Measurements from ENCODE around the gene VEGFB. TPM values are rescaled to one million over a fixed set of nuclear protein-coding genes. Genes with fewer than 3 reads are reported as not detected.

The VEGFB gene
- total and polyA plus RNA-seq, 5 donors, result 290 to 377 (median 341) TPM

DNA sequence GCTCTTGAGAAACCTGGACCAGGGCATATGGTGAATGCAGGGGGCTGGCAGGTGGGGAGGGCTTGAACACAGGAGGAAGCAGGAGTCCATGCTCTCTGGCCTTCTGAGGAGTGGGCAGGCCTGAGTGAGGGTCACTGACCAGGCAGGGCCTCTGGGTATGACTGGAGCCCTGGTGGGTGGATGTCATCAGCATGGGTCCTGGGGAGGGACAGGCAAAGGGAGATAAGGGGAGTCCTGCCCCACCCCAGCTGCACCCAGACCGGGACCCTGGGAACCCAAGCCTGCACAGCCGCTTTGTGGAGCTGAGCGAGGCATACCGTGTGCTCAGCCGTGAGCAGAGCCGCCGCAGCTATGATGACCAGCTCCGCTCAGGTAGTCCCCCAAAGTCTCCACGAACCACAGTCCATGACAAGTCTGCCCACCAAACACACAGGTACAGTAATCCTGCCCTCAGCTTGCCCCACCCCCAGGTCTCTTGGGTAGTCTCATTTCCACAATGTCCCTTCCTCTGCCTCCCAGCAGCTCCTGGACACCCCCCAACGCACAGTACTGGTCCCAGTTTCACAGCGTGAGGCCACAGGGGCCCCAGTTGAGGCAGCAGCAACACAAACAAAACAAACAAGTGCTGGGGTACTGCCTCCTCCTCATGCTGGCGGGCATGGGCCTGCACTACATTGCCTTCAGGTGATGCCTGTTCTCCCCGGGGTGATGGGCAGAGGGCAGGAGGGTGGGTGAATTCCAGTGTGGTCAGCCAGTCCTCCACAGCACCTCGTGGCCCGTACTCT, 2.0 kb upstream of the VEGFB start:
- 86% methylated on average over 15 of the region's 15 CpGs for WGBS
- ATAC-seq (no peak), DNase-seq (peak in 2 of 3 donors; percentile 56 to 59)
- Histone ChIP-seq H3K4me1 (ENCODE audit: control insufficient read depth, insufficient read depth, low read length) (no peaks in the 10 kb centered on the region), H3K4me3 (ENCODE audit: low read length) (no peak overlapping the region), H3K27me3 (ENCODE audit: control insufficient read depth, insufficient read depth) (no peaks in the 10 kb centered on the region), H3K9me3 (ENCODE audit: control insufficient read depth, low read length) (no peaks in the 10 kb centered on the region), H3K27ac (ENCODE audit: low read length) (no peak overlapping the region)
- intact Hi-C loops (cut with DNase I), result no loop called here

DNA sequence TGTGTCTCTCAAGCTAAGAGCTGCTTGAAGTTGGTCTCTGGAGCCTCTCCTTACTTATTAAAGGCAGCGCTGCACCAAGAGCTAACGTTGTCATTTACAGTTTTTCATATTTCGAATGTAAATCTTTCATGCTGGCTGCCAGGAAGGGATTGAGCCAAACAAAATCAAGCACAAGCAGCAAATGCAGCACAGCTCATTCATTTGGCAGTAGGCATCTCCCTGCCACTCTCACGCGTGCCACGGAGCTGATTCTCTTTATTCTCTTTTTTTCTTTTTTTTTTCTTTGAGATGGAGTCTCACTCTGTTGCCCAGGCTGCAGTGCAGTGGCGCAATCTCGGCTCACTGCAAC, 1.4 kb upstream of the VEGFB start:
- Histone ChIP-seq H3K4me3 (ENCODE audit: low read length) (no peak overlapping the region), H3K4me1 (ENCODE audit: control insufficient read depth, insufficient read depth, low read length) (no peaks in the 10 kb centered on the region), H3K27me3 (ENCODE audit: control insufficient read depth, insufficient read depth) (no peaks in the 10 kb centered on the region), H3K27ac (ENCODE audit: low read length) (no peak overlapping the region), H3K9me3 (ENCODE audit: control insufficient read depth, low read length) (no peaks in the 10 kb centered on the region)
- no peak for ATAC-seq
- WGBS, result 87% methylated on average over 8 of the region's 8 CpGs
- intact Hi-C loops (cut with DNase I), result no loop called here
- no peak for DNase-seq

GRCh38 chr11:64234647-64235379, 429 bp downstream of the VEGFB start:
- intact Hi-C loops (cut with DNase I), result loop anchor here in 1 of 4 donors (5.0 kb wide), 1 partner anchor 67 kb away; the partner anchor contains the start of gene CATSPERZ
- ATAC-seq, result peak; percentile 32 to 38
- Histone ChIP-seq H3K27me3 (ENCODE audit: control insufficient read depth, insufficient read depth) (no peaks in the 10 kb centered on the region), H3K4me3 (ENCODE audit: low read length) (peak overlapping the region; percentile 94), H3K4me1 (ENCODE audit: control insufficient read depth, insufficient read depth, low read length) (no peaks in the 10 kb centered on the region), H3K27ac (ENCODE audit: low read length) (peak overlapping the region; percentile 80), H3K9me3 (ENCODE audit: control insufficient read depth, low read length) (no peaks in the 10 kb centered on the region)
- peak; percentile 68 to 88 (median 85) for DNase-seq
- 3% methylated on average over 80 of the region's 80 CpGs for WGBS

DNA sequence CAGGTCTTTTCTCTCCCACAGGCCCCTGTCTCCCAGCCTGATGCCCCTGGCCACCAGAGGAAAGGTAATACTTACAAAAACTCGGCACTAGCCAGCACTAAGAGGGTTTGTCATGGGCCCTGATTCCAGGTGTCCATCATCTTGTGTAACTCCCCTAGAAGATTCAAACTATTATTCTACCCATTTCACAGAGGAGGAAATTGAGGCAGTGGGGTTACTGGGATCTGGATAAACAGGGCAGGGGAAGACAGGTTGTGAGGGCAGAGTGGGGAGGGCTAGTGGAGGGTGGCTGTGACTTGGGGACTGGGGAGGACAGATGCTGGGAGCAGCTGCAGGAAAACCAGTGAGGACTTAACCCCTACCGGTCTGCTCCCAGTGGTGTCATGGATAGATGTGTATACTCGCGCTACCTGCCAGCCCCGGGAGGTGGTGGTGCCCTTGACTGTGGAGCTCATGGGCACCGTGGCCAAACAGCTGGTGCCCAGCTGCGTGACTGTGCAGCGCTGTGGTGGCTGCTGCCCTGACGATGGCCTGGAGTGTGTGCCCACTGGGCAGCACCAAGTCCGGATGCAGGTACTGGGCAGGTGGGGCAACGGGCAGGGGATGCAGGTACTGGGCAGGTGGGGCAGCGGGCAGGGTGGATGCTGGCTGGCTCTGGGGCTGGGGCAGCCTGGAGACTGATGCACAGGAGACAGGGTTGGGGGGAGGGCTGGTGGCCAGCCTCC, 1.2 kb downstream of the VEGFB start:
- Histone ChIP-seq H3K4me1 (ENCODE audit: control insufficient read depth, insufficient read depth, low read length) (peaks cover 3% of the 10 kb centered on the region), H3K27ac (ENCODE audit: low read length) (peak overlapping the region; percentile 80), H3K4me3 (ENCODE audit: low read length) (peak overlapping the region; percentile 94), H3K9me3 (ENCODE audit: control insufficient read depth, low read length) (no peaks in the 10 kb centered on the region), H3K27me3 (ENCODE audit: control insufficient read depth, insufficient read depth) (no peaks in the 10 kb centered on the region)
- intact Hi-C loops (cut with DNase I), result loop anchor here in 1 of 4 donors (5.0 kb wide), 1 partner anchor 67 kb away; the partner anchor contains the start of gene CATSPERZ
- 83% methylated on average over 12 of the region's 12 CpGs for WGBS
- DNase-seq, result peak in 2 of 3 donors; percentile 59 to 60
- ATAC-seq, result no peak

GRCh38 chr11:64237484-64237951, 3.1 kb downstream of the VEGFB start:
- ATAC-seq (no peak), DNase-seq (peak in 2 of 3 donors; percentile 58 to 66)
- Histone ChIP-seq H3K9me3 (ENCODE audit: control insufficient read depth, low read length) (no peaks in the 10 kb centered on the region), H3K27ac (ENCODE audit: low read length) (no peak overlapping the region), H3K27me3 (ENCODE audit: control insufficient read depth, insufficient read depth) (no peaks in the 10 kb centered on the region), H3K4me1 (ENCODE audit: control insufficient read depth, insufficient read depth, low read length) (peaks cover 6% of the 10 kb centered on the region), H3K4me3 (ENCODE audit: low read length) (no peak overlapping the region)
- intact Hi-C loops (cut with DNase I), result loop anchor here in 1 of 4 donors (5.0 kb wide), 1 partner anchor 65 kb away; the partner anchor contains the start of gene CATSPERZ
- WGBS, result 77% methylated on average over 12 of the region's 12 CpGs

DNA sequence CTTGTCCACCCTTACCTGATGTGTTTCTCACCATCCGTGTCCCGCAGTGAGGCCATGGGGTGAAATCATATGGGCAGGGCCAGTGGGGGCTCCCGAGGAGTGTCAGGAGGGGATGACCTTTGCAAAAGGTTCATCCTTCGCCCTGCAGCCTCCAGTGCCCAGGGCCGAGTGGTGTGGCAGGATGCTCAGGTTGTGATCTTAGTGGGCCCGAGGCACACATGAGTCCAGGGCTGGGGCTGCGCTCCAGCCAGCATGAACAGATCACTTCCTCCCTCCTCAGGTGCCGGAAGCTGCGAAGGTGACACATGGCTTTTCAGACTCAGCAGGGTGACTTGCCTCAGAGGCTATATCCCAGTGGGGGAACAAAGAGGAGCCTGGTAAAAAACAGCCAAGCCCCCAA, 3.7 kb downstream of the VEGFB start:
- H3K4me1 ChIP-seq (ENCODE audit: control insufficient read depth, insufficient read depth, low read length), result peaks cover 7% of the 10 kb centered on the region

DNA sequence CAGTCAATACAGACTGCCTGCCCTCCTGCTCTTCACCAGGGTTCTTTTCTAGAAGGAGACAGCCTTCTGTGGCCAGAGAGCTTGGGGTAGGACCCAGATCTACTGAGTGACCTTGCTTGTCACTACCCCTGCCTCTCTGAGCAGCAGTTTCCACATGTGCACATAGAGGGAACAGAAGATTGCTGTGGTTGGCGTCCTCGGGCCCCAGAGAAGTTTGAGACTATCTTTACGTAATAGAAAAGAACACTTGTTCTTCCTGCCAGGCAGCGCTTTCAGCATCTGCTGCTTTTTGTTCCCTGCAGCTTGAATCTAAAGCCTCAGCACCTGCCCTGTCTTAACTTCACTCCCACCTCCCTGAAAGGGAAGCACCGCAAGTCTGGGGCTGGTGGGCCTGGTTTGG, 4.6 kb downstream of the VEGFB start:
- Histone ChIP-seq H3K4me3 (ENCODE audit: low read length) (no peak overlapping the region), H3K9me3 (ENCODE audit: control insufficient read depth, low read length) (no peaks in the 10 kb centered on the region), H3K27ac (ENCODE audit: low read length) (no peak overlapping the region), H3K4me1 (ENCODE audit: control insufficient read depth, insufficient read depth, low read length) (peaks cover 7% of the 10 kb centered on the region), H3K27me3 (ENCODE audit: control insufficient read depth, insufficient read depth) (no peaks in the 10 kb centered on the region)
- peak in 1 of 3 donors; percentile 48 for DNase-seq
- WGBS, result 77% methylated on average over 5 of the region's 5 CpGs
- intact Hi-C loops (cut with DNase I), result loop anchor here in 1 of 4 donors (5.0 kb wide), 1 partner anchor 63 kb away; the partner anchor contains the start of gene CATSPERZ
- no peak for ATAC-seq

More for the DNA sequence above, 3.7 kb downstream of the VEGFB start:
- no peaks in the 10 kb centered on the region for H3K9me3 ChIP-seq (ENCODE audit: control insufficient read depth, low read length)
- H3K27me3 ChIP-seq (ENCODE audit: control insufficient read depth, insufficient read depth), result no peaks in the 10 kb centered on the region
- WGBS, result 89% methylated on average over 9 of the region's 9 CpGs
- intact Hi-C loops (cut with DNase I), result loop anchor here in 1 of 4 donors (5.0 kb wide), 1 partner anchor 64 kb away; the partner anchor contains the start of gene CATSPERZ
- no peak for ATAC-seq
- DNase-seq, result peak in 2 of 3 donors; percentile 46 to 50
- H3K27ac ChIP-seq (ENCODE audit: low read length), result no peak overlapping the region
- no peak overlapping the region for H3K4me3 ChIP-seq (ENCODE audit: low read length)

- intact Hi-C loops (cut with DNase I), result loop anchor here in 1 of 4 donors (5.0 kb wide), 1 partner anchor 62 kb away; the partner anchor contains the start of gene CATSPERZ
- Histone ChIP-seq H3K27ac (ENCODE audit: low read length) (peak overlapping the region; percentile 89), H3K27me3 (ENCODE audit: control insufficient read depth, insufficient read depth) (no peaks in the 10 kb centered on the region), H3K9me3 (ENCODE audit: control insufficient read depth, low read length) (no peaks in the 10 kb centered on the region), H3K4me3 (ENCODE audit: low read length) (peak overlapping the region; percentile 49), H3K4me1 (ENCODE audit: control insufficient read depth, insufficient read depth, low read length) (peaks cover 7% of the 10 kb centered on the region)
- WGBS, result 83% methylated on average over 11 of the region's 11 CpGs
- ATAC-seq (no peak), DNase-seq (peak in 2 of 3 donors; percentile 55 to 62)
These were observed 5.5 kb downstream of the VEGFB start for GRCh38 chr11:64239662-64240434.

DNA sequence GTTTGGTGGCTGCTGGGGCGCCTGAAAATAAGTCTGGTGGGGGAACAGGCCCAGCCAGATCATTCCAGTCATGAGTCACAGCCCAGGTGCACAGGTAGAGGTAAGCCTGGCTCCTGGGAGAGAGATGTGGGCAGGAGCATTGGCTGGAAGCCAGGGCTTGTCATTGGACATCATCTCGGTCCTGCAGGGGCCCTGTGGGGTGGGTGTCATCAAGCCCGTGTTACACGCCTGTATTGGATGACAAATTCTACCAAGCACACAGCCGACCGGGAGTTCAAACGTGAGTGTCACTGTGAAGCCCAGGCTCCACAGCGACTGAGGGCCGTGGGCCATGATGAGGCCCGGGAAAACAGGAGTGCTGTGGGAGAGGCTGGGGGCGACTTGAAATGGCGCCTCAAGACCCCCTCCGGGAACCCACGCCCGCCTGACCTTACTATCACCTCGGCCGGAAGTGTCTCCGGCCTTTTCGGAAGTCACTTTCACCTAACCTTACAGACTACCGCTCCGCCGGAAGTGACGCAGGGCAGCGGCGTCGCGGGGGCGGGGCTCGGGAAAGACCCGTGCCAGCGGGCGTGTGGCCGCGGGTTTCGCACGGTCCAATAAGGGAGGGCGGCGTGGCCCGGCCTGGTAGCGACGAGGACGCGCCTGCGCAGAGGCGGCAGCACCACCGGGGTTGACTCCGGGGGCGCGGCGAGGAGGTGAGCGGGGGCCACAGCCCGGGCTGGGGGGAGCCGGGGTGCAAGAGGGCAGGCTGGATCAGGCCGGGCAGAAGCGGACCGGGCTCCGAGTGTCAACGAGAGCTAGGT, 6.3 kb downstream of the VEGFB start, which contains the start of gene FKBP2:
Gene FKBP2 (plus strand): TSS at position 661 of the 806 bp plus-strand sequence. CDS start 1,293 bp downstream, outside the sequence.
- H3K9me3 ChIP-seq (ENCODE audit: control insufficient read depth, low read length), result no peaks in the 10 kb centered on the region
- H3K4me1 ChIP-seq (ENCODE audit: control insufficient read depth, insufficient read depth, low read length), result peaks cover 7% of the 10 kb centered on the region
- peak within 1 kb of the TSS; percentile 81 for H3K4me3 ChIP-seq (ENCODE audit: low read length)
- 2% methylated on average over 58 of the region's 58 CpGs for WGBS
- DNase-seq, result peak; percentile 98 to 99 (median 99)
- H3K27me3 ChIP-seq (ENCODE audit: control insufficient read depth, insufficient read depth), result no peaks in the 10 kb centered on the region
- intact Hi-C loops (cut with DNase I), result no loop called here
- ATAC-seq, result peak; percentile 79 to 81
- peak within 1 kb of the TSS; percentile 89 for H3K27ac ChIP-seq (ENCODE audit: low read length)

Measured in right cardiac atrium (tissue), 5 donors.